Prostate gland (tissue), 2 donors: ENCODE results near the gene THRB. TPM values are rescaled to one million over a fixed set of nuclear protein-coding genes. Genes with fewer than 3 reads are reported as not detected.

Experiments used
- DNase-seq: peaks from one replicate; pipeline ENCODE4 v3.0.0-alpha.2; 2019; ENCODE audit warnings: low spot score
- H3K27ac ChIP-seq, 2 donors: fragments of 200-600 bp; sonication (generic); 2 replicates each; pipeline ENCODE4 v1.5.1; 2017 to 2019
- H3K27me3 ChIP-seq: fragments of 200-600 bp; sonication (generic); replicated peaks from 2 replicates; pipeline ENCODE4 v1.5.1; 2019; ENCODE audit not compliant: insufficient read depth
- H3K36me3 ChIP-seq, 2 donors: fragments of 200-600 bp; sonication (generic); 1 replicate in 1 of 2; 2 replicates in 1 of 2; pipeline versions ENCODE4 v1.5.1 to v1.8.1; 2017 to 2019
- H3K4me1 ChIP-seq: fragments of 200-600 bp; sonication (generic); replicated peaks from 2 replicates; pipeline ENCODE4 v1.5.1; 2019
- H3K4me3 ChIP-seq, 2 donors: fragments of 200-600 bp; sonication (generic); 2 replicates each; pipeline ENCODE4 v1.5.1; 2017 to 2019
- H3K9me3 ChIP-seq: fragments of 200-600 bp; sonication (generic); 2 replicates; pipeline ENCODE4 v1.5.1; 2017
- CTCF ChIP-seq, 4 experiments: fragments of 200-600 bp in 2 of 4; fragments of 450-650 bp in 2 of 4; sonication (generic) in 2 of 4; IDR thresholded peaks; 1 replicate in 3 of 4; 2 replicates in 1 of 4; pipeline ENCODE4 v1.5.1; 2016 to 2019; ENCODE audit warnings: antibody characterized with exemption in 4 of 4, mild to moderate bottlenecking in 2 of 4, moderate library complexity in 2 of 4
- POLR2A ChIP-seq: fragments of 450-650 bp; IDR thresholded peaks from one replicate; pipeline ENCODE4 v1.6.1; 2016; ENCODE audit warnings: antibody characterized with exemption, mild to moderate bottlenecking
- POLR2AphosphoS5 ChIP-seq: sonication (generic); formaldehyde crosslinking; IDR thresholded peaks from one replicate; pipeline ENCODE4 v1.6.1; 2017; ENCODE audit warnings: antibody characterized with exemption
- WGBS: methylation state at CpG from one replicate; pipeline ENCODE4 v1.1.5; 2018; 5-methylcytosine and 5-hydroxymethylcytosine counted together
- intact Hi-C: fragments of 100-400 bp; cut with DNase I; formaldehyde crosslinking; loops from one replicate; pipeline ENCODE4 v1.14.2; 2022
- total RNA-seq, 2 donors: library from RNA; depleted of rRNA; stranded (reverse); fragments of >200 nt; gene quantifications; one replicate each; pipeline ENCODE4 v1.1.0, GENCODE V29; 2016

The THRB gene
- total RNA-seq, 2 donors from 2014 or later, result 13.0 to 39.6 TPM

- Histone ChIP-seq H3K27me3 (no peaks in the 10 kb centered on the region), H3K36me3 (no peaks in the 10 kb centered on the region), H3K27ac (no peak overlapping the region), H3K4me1 (no peaks in the 10 kb centered on the region), H3K4me3 (no peak overlapping the region), H3K9me3 (no peaks in the 10 kb centered on the region)
- no peak for DNase-seq
- TF ChIP-seq POLR2A (no peak), CTCF (IDR thresholded peaks at IDR 0.05) (no peak), POLR2AphosphoS5 (no peak)
- 83% methylated on average over 2 of the region's 2 CpGs for WGBS
- intact Hi-C loops, result no loop called here
These were observed 340.5 kb downstream of the THRB start for GRCh38 chr3:24154013-24154695.

- 71% methylated on average over 3 of the region's 3 CpGs for WGBS
- H3K27ac ChIP-seq, result no peak overlapping the region
These were observed 343.1 kb downstream of the THRB start for GRCh38 chr3:24151594-24151993.

GRCh38 chr3:24149032-24149431 is 345.6 kb downstream of the THRB start:
- no peak overlapping the region for H3K4me3 ChIP-seq
- H3K27me3 ChIP-seq, result no peaks in the 10 kb centered on the region
- WGBS, result 71% methylated on average over 2 of the region's 2 CpGs
- intact Hi-C loops, result no loop called here
- H3K27ac ChIP-seq, result no peak overlapping the region
- TF ChIP-seq POLR2AphosphoS5 (no peak), POLR2A (no peak), CTCF (IDR thresholded peaks at IDR 0.05) (no peak)
- no peak for DNase-seq
- H3K9me3 ChIP-seq, result no peaks in the 10 kb centered on the region
- no peaks in the 10 kb centered on the region for H3K36me3 ChIP-seq
- H3K4me1 ChIP-seq, result no peaks in the 10 kb centered on the region

More at GRCh38 chr3:24151594-24151993, 343.1 kb downstream of the THRB start:
- no peak for TF ChIP-seq POLR2AphosphoS5
- TF ChIP-seq CTCF (IDR thresholded peaks at IDR 0.05), result no peak
- no peak for TF ChIP-seq POLR2A
- Histone ChIP-seq H3K27me3 (no peaks in the 10 kb centered on the region), H3K4me3 (no peak overlapping the region), H3K9me3 (no peaks in the 10 kb centered on the region), H3K4me1 (no peaks in the 10 kb centered on the region), H3K36me3 (no peaks in the 10 kb centered on the region)
- intact Hi-C loops, result no loop called here
- no peak for DNase-seq

GRCh38 chr3:24145981-24146822 is 348.4 kb downstream of the THRB start:
- WGBS, result 74% methylated on average over 11 of the region's 11 CpGs
- intact Hi-C loops, result no loop called here
- Histone ChIP-seq H3K27ac (no peak overlapping the region), H3K36me3 (no peaks in the 10 kb centered on the region), H3K27me3 (no peaks in the 10 kb centered on the region), H3K4me1 (no peaks in the 10 kb centered on the region), H3K9me3 (no peaks in the 10 kb centered on the region), H3K4me3 (no peak overlapping the region)
- no peak for DNase-seq
- TF ChIP-seq CTCF (IDR thresholded peaks at IDR 0.05) (no peak), POLR2AphosphoS5 (no peak), POLR2A (no peak)
